ENCODE measurements around the gene SULT4A1.

- no peak for TF ChIP-seq CTCF (IDR thresholded peaks at IDR 0.05)
- TF ChIP-seq POLR2A (IDR thresholded peaks at IDR 0.05) = no peak
Observed at GRCh38 chr22:43895986-43896645, 33.8 kb upstream of the SULT4A1 start.

Measured in Peyer's patch (tissue), 4 donors.